ENCODE results near the gene NCSTN.

GRCh38 chr1:160342953-160343869 is at the start of gene NCSTN, which contains the start of gene COPA:
- TF ChIP-seq GATA2 (IDR thresholded peaks at IDR 0.05; ENCODE audit: low read depth, low read length) (no peak), GATA3 (IDR thresholded peaks at IDR 0.05; ENCODE audit: low read depth, low read length) (no peak)

Data from SH-SY5Y (cell line).